GM18499 (cell line): ENCODE measurements around the gene ZSCAN31.

Experiments
- ATAC-seq: cut with Tn5 transposase; IDR thresholded peaks from one replicate; pipeline ENCODE4 v1.9.1; 2021; ENCODE audit warnings: moderate number of reproducible peaks; ENCODE audit not compliant: insufficient read depth, unreplicated experiment

The ZSCAN31 gene

GRCh38 chr6:28353981-28354676 is 18.2 kb upstream of the ZSCAN31 start:
- no peak for ATAC-seq

- ATAC-seq: no peak
These were observed 17.4 kb upstream of the ZSCAN31 start for GRCh38 chr6:28353356-28353755.

GRCh38 chr6:28351493-28351925 is 15.6 kb upstream of the ZSCAN31 start:
- no peak for ATAC-seq

GRCh38 chr6:28351087-28351486 is 15.1 kb upstream of the ZSCAN31 start:
- no peak for ATAC-seq

GRCh38 chr6:28349892-28350737 is 14.2 kb upstream of the ZSCAN31 start, which contains the start of gene ZKSCAN3:
Gene ZKSCAN3 (plus strand): TSS chr6:28349947. CDS start chr6:28359587, 9,640 bp downstream.
- peak; percentile 86 for ATAC-seq

- ATAC-seq: no peak
These were observed 13.5 kb upstream of the ZSCAN31 start for GRCh38 chr6:28349344-28349891.

- no peak for ATAC-seq
These were observed 11.2 kb upstream of the ZSCAN31 start for GRCh38 chr6:28347119-28347518.

- no peak for ATAC-seq
These were observed 9.3 kb upstream of the ZSCAN31 start for GRCh38 chr6:28345201-28345600.

GRCh38 chr6:28343898-28344677 is 8.1 kb upstream of the ZSCAN31 start:
- ATAC-seq: no peak

- ATAC-seq: no peak
These were observed 4.6 kb upstream of the ZSCAN31 start for GRCh38 chr6:28340310-28341095.

GRCh38 chr6:28337121-28337520 is 1.2 kb upstream of the ZSCAN31 start:
- ATAC-seq: no peak

GRCh38 chr6:28336284-28337120 is 554 bp upstream of the ZSCAN31 start:
- ATAC-seq: no peak

GRCh38 chr6:28335040-28335563 is 846 bp downstream of the ZSCAN31 start:
- ATAC-seq: no peak

- no peak for ATAC-seq
These were observed 1.5 kb downstream of the ZSCAN31 start for GRCh38 chr6:28334286-28335039.

- ATAC-seq: no peak
These were observed 2.3 kb downstream of the ZSCAN31 start for GRCh38 chr6:28333599-28334018.

- ATAC-seq: no peak
These were observed 2.9 kb downstream of the ZSCAN31 start for GRCh38 chr6:28333047-28333446.

GRCh38 chr6:28330041-28330440 is 5.9 kb downstream of the ZSCAN31 start:
- ATAC-seq: no peak
